Fibroblast of peridontal ligament (primary cell): ENCODE measurements around the gene NF1.
"Not testable (repeated sequence)": the region's sequence is repeated elsewhere in the genome, so short reads cannot be mapped to it uniquely, and the experiment has no call there.

Experiments
- DNase-seq: peaks from one replicate; pipeline ENCODE4 v3.0.0-alpha.2; 2010; ENCODE audit errors: extremely low read depth

The NF1 gene, protein sequence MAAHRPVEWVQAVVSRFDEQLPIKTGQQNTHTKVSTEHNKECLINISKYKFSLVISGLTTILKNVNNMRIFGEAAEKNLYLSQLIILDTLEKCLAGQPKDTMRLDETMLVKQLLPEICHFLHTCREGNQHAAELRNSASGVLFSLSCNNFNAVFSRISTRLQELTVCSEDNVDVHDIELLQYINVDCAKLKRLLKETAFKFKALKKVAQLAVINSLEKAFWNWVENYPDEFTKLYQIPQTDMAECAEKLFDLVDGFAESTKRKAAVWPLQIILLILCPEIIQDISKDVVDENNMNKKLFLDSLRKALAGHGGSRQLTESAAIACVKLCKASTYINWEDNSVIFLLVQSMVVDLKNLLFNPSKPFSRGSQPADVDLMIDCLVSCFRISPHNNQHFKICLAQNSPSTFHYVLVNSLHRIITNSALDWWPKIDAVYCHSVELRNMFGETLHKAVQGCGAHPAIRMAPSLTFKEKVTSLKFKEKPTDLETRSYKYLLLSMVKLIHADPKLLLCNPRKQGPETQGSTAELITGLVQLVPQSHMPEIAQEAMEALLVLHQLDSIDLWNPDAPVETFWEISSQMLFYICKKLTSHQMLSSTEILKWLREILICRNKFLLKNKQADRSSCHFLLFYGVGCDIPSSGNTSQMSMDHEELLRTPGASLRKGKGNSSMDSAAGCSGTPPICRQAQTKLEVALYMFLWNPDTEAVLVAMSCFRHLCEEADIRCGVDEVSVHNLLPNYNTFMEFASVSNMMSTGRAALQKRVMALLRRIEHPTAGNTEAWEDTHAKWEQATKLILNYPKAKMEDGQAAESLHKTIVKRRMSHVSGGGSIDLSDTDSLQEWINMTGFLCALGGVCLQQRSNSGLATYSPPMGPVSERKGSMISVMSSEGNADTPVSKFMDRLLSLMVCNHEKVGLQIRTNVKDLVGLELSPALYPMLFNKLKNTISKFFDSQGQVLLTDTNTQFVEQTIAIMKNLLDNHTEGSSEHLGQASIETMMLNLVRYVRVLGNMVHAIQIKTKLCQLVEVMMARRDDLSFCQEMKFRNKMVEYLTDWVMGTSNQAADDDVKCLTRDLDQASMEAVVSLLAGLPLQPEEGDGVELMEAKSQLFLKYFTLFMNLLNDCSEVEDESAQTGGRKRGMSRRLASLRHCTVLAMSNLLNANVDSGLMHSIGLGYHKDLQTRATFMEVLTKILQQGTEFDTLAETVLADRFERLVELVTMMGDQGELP (N-terminal part only)

DNA sequence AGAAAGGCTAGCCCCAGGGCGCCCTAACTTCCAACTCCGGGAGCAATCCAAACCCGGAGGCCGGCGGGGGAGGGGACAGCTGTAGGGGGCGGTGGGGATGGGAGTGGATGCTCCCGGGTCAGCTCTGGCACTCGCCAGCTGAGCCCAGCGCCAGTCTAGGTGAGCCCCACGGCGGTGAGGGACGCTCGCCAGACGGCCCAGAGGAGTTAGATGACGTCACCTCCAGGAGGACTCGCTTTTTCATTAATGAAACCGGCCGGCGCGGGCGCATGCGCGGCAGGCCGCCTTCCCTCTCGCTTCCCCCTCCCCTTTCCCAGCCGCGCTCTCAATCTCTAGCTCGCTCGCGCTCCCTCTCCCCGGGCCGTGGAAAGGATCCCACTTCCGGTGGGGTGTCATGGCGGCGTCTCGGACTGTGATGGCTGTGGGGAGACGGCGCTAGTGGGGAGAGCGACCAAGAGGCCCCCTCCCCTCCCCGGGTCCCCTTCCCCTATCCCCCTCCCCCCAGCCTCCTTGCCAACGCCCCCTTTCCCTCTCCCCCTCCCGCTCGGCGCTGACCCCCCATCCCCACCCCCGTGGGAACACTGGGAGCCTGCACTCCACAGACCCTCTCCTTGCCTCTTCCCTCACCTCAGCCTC, at the start of gene NF1:
Gene NF1 (plus strand): TSS at position 378 of the 636 bp plus-strand sequence. CDS start 333 bp downstream, outside the sequence.
- DNase-seq, result peak; percentile 94

DNA sequence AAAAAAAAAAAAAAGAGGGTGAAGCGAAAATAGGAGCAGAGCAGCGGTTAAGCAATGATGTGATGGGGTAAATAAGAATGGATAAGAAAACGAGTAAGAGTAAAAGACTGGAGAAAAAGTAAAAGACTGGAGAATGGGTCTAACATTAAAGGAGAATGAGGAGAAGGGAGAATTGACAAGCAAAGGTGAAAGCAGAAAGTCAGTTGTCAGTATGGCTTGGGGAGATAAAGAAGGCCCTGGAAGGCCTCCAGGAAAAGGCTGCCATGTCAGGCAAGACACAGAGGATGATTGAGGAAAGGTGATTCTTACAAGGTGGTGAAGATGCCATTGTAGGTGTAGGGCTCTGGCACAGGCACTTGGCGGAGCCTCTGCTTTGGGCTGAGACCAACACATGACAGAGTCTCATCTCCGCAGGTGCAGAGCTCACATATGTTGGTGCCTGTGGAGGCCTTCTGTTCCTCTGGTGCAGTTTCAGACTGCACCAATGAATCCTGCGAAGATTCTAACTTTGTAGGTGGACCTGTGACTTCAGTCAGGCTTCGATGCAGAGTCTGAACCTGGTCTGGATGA, 47.8 kb upstream of the NF1 start:
- DNase-seq, result not testable (repeated sequence)

DNA sequence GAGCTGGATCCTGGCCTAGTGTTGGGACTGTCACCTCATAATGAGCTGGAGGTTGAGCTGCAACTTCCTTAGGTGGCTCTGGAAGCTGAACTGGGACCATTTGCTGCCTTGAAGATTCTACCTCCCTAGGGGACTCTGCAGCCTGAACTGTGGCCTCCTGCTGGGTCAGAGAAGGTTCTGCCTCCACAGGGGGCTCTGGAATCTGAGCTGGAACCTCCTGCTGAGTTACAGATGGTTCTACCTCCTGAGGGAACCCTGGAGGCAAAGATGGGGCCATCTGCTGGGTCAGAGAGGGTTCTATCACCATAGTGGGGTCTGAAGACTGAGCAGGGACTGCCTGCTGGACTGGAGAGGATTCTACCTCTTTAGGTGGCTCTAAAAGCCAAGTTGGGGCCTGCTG, 46.6 kb upstream of the NF1 start:
- no peak for DNase-seq

DNA sequence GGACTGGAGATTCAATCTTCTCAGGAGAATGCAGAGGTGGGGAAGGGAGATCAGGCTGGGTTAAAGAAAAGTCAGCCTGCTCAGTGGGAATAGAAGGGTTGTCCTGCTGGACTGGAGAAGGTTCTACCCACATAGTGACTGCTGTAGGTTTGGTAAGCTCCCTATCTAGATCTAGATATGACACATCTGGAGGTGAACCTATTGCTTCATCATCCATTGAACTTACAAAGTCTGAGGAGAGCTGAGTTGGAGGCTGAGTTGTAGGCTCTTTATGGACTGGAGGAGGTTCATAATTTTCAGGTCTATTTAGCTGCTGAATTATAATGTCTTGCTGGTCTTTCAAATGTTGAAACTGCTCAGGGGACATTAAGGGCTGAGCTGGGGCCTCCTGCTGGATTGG, 46.0 kb upstream of the NF1 start:
- DNase-seq, result no peak

DNA sequence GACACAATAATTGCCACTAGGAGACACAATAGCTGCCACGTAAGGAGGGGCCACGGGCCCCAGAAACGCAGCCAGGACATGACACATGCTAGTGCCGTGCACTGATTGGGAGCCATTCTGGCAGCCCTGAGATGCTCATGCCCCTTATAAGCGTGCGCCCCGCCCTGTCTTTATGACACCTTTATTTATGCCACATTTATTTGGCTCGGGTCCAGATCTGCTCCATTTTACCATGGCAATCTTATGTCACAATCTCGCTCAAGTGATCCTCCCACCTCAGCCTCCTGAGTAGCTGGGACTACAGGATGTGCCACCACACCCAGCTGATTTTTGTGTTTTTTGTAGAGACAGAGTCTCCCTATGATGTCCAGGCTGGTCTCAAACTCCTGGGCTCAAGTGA, 43.8 kb upstream of the NF1 start:
- DNase-seq, result no peak

DNA sequence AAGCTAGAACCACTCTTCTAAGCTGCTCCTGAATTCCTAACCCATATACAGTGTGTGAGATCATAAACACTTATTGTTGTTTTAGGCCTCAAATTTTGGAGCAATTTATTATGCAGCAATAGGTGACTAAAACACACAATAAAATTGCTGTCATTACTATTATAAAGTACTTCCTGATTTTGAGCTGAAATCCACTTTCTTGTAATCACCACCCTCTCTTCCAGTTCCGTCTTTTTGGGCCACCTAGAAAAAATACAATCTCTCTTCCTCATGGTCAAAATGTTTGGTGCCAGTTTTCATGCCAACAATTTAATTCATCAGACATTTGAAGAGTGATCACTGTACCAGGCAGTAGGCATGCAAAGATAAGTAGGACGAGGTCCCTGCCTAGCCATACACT, 43.3 kb upstream of the NF1 start:
- DNase-seq, result no peak

DNA sequence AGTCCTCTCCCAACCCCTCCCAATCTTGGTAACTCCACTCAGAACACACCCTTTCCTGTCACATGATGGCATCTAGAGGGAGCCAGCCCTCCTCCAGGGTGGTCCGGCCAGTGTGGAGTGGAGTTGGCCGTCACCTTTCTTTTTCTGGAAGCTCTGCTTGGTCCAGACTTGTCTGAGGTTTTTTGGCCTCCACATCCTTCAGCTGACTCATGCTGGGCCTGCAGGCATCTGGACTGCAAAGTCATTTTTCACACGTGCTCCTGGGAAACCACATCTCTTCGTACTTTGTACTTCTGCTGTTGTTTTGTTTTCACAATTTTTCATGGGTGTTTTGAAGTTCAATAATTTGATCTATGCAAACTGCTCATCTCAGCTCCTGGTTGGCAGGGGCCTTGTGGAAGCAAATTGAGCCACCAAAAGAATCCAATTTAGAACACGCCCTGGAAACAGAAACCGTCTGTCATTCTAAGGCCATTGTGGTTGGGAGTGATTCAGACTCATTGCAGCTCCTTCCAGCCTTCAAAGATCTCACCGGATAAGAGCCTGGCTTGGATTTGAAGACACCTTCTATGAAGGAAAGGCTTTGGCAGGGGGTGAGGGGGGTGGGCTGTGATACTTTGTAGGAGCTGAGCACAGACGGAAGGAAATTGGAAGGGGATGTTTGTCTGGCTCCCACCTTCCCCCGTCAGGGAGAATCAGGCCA, 42.4 kb upstream of the NF1 start:
- peak; percentile 94 for DNase-seq

DNA sequence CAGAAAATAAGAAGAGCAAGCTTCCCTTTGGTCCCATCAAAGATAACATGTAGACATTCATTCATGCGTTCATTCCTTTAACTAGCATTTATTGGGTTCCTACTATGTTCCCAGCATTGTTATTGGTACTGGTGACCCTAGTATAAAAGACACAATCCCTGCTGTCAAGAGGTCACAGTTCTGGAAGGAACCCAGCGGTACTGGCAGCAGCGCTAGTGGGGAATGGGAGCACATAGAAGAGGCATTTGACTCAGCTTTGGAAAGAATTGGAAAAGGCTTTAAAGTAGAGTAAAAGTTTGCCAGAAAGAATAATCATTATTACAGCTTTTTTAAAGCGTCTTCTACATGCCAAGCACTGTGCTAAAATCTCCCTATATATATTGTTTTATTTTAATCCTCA, 41.7 kb upstream of the NF1 start:
- no peak for DNase-seq

DNA sequence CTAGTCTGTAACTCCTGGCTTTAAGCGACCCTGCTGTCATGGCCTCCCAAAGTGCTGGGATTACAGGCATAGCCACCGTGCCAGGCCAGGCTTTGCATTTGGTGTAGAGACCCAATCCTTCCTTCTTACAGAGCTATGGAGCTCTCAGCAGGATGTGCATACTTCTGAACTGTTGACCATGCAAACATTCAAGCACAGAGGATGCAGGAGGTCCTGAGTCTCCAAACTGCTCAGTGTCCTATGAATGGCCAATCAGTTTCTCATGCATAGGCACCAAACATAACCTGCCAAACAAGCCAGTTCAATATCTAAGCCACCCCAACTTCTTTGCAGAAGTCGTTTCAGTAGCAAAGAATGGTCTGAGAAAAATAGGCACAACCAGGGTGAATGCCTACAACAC, 40.0 kb upstream of the NF1 start:
- no peak for DNase-seq

DNA sequence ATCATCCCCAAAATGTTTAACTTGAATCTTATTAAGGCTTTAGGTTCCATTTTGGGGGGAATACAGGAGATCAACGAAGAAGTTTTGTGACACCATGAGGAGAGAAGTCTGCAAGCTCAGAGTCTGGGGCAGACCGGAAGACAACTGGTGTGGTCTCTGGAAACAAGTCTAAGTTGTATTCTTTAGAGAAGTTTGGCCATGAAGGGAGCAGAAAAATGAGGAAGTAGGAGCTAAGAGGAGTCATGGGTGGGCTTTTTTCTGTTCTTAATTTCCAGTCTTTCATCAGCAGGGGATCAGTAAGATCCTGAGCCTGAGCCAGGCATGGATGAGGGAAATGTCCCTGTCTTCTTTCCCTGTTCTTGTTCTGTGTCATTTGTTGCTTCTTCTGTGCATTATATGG, 35.8 kb upstream of the NF1 start:
- DNase-seq, result no peak

DNA sequence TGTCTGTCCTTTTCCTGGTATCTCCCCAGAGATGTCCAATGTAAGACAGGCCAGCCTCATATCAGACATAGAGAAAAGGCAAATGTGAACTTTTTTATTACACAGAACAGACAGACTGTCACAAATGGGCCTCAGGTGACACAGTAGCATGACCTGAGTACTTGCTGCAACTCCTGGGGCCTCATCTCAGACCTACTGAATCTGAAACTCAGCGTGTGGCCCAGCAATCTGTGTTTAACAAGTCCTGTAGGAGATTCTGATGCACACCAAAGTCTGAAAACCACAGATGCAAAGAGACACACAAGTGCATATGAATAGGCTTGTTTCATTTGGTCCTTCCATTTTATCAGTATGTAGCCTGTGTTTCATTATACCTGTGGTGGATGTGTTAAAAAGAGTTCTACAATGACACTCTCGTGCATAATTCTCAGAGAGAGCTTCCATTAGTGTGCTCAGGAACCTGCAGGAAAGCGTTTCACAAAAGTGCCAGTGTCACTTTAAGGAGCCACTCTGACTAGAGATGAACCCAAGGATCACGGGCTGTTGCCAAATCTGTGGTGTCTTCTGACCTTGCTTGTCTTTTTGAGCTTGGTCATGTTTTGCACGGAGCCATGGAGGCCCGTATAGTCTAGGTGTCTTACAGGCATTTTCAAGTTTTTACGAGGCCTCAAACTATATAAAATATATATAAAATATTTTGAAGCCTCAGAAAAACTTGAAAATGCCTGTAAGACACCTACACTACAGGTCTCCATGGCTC, 33.8 kb upstream of the NF1 start:
- DNase-seq, result no peak

DNA sequence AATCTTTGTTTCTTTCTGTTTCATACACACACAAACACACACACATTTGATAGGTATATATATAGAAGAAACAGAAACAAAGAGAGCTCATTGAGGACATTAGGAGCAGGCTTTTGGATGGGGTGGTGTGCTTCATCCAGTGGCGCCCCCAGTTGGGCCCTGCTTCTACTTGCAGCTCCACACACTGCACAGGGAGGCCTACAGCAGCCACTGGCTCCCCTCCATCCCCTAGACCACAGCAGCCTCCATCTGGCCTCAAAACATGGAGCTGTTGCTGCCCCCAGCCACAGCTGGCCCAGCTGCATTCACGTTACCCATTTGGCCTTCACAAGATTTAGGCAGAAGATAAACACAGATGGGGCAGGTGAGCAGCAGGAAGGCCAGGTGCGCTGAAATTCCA, 33.1 kb upstream of the NF1 start:
- no peak for DNase-seq

DNA sequence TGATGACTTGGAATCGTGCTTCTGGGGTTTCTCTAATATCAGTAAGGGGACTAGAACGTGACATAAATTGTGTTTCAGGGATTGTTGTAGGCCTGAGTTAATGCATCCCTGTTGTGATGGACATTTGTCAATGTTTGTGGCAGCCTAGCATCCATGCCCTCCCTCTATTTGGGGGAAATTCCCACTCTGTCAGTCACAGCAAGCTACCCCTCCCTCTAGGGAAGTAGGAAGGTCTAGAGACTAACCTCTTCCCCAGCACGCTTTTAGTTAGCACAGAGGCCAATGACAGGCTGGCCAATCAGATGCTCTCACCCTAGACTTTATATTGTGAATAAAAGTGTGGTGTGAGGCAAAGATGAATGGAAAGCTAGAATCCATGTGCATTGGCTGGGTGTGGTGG, 32.4 kb upstream of the NF1 start:
- no peak for DNase-seq

DNA sequence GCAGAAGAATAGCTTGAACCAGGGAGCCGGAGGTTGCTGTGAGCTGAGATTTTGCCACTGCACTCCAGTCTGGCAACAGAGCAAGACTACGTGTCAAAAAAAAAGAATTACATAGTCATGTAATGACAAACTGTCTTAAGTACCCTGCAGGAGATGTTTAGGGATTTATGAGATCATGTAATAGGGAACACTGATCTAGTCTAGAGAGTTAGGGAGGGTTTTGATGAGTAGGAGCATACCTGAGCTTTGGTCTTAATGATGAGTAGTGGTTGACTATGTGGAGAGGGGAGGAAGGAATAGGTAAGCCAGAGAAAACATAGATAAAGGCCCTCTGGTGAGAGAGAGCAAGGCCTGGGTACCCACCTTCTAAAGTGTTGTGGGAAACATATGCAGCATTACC, 30.1 kb upstream of the NF1 start:
- no peak for DNase-seq

DNA sequence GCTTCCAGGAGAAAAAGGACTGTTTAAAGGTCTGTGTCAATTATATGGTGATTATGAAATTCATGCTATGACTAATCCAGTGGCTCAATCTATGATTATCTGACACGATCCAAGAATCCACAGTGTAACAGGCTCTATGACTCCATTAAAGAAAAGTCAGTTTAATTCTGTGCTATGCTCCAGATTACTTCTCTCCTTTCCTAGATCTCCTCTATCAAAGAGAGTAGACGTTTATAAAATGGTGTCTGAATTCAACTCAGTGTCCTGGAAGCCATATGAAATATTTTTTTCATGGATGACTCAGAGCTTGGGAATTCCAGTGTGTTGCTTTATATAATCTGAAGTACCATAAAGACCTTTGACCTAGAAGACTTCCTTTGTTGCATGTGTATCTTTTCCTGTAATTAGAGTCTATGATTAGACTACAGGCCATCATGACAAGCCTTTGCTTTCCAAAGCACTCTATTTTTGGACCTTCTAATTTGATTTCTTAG, 27.0 kb upstream of the NF1 start:
- peak; percentile 95 for DNase-seq

DNA sequence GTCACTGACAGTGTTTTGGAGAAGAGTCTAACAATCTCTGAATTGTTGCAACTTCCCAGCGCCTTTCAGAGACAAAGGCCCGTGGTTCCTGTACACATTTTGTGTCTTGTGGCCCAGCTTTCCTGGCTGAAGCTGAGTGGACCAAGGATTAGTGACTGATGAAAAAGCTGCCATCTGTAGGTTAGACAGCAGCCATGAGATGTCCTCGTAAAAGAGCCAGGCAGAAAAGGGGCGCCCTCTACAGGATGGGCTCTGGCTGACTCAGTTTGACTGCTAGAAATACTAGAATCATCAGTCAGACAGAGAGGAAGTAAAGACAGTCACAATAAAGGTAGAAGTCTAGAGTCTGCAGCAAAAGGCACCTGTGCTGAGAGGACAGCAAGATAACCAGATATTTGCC, 26.5 kb upstream of the NF1 start:
- DNase-seq, result peak; percentile 7

DNA sequence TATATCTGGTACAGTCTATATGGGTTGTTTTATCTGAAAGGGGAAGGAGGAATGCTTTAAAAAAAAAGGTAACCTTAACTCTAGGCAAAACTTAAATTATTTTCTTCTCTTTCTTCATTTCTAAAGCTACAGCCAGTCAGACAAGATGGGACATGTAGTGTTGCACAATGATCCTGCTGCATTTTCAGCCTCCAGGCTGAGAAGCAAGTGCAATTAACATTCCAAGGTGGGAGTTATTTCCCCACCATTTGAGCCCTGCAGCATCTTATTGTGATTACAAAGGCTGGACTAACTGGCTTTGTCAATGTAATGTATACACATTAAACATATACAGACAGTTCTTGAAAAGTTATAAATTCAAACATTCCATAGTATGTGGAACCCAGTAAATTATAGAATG, 22.6 kb upstream of the NF1 start:
- DNase-seq, result peak; percentile 73

DNA sequence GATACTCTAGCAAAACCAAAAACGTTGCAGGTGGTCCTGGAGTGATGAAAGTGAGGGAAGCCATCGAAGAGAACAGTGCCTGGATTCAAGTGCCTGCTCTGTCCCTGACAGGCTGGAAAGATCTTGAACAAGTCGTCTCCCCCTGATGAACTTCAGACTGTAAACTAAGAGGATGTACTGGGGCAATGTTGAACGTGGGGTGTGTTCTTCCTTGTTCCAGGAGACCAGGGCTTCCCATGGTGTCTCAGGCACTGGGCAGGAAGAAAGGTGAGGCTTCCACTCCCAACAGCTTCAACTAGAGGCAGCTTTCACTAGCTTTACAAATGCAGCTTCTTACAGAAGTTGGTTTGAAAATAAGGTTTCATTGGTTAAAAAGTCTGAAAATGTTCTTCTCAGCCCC, 21.4 kb upstream of the NF1 start:
- DNase-seq, result no peak

DNA sequence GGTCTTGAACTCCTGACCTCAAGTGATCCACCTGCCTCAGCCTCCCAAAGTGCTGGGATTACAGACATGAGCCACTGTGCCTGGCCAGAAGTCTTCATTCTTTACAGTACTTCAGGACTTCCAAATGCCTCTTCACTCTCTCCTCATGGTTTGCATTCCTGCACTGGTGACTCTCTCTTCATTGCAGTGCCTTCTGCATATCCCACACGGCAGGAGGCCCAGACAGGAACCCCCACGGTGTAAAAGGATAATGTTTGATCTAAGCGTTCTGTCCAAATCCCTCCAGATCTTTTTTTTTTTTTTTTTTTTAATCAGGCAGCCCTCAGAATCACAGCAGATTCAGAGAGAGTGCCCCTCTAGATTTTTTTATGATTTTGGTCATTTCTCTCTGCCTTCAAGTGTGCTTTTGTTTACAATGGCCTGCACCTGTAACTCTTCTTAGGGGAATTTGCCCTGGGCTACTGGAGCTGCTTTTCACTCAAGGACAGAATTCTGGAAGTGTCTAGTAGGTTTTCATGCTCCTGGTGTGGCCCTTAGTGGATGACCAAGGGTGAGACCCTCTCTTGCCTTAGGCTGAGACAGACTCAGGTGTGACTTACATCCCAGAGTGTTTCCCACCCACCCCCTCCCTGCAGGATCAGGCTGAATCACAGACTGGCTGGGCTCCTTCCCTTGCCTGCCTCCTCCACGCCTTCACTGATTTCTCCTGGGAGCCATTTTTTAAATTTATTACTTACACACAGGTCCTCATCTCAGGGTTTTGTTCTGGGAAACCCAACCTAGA, 19.8 kb upstream of the NF1 start:
- DNase-seq, result peak; percentile 37
